Pancreas (tissue), 10 donors: ENCODE results near the gene ZNF644. TPM values are rescaled to one million over a fixed set of nuclear protein-coding genes. Genes with fewer than 3 reads are reported as not detected.
"Not testable (repeated sequence)": the region's sequence is repeated elsewhere in the genome, so short reads cannot be mapped to it uniquely, and the experiment has no call there.

ENCODE experiments used
- ATAC-seq, 4 donors: fragments of 200-7000 bp; cut with Tn5 transposase; one replicate each; pipeline versions ENCODE4 v1.8.0 to v1.9.1; 2020; ENCODE audit warnings: mild to moderate bottlenecking in 4 of 4, moderate library complexity in 4 of 4
- DNase-seq, 6 donors: peaks; one replicate each; pipeline ENCODE4 v3.0.0-alpha.2; 2020
- FAIRE-seq: peaks from 2 replicates; lab custom pipeline; 2012; peaks lifted over from hg19 to GRCh38; lab: Jason Lieb, UNC
- H3K27ac ChIP-seq, 4 donors: fragments of 200-600 bp; sonication (generic); 1 replicate in 3 of 4; 2 replicates in 1 of 4; pipeline versions ENCODE4 v1.5.0 to v1.8.0; 2020
- H3K27me3 ChIP-seq, 4 donors: fragments of 200-600 bp; one replicate each; pipeline ENCODE4 v1.8.0; 2021
- H3K36me3 ChIP-seq, 3 donors: fragments of 200-600 bp; sonication (generic) in 1 of 3; one replicate each; pipeline versions ENCODE4 v1.5.0 to v1.8.0; 2020 to 2021
- H3K4me1 ChIP-seq, 3 donors: fragments of 200-600 bp; one replicate each; pipeline ENCODE4 v1.8.0; 2021
- H3K4me3 ChIP-seq, 4 donors: fragments of 200-600 bp; sonication (generic) in 2 of 4; one replicate each; pipeline versions ENCODE4 v1.5.0 to v1.8.0; 2020 to 2021
- H3K9me3 ChIP-seq, 4 donors: fragments of 200-600 bp; one replicate each; pipeline ENCODE4 v1.8.0; 2021
- CTCF ChIP-seq, 4 donors: fragments of 200-600 bp; sonication (generic) in 3 of 4; IDR thresholded peaks; one replicate each; pipeline versions ENCODE4 v1.5.0 to v1.8.0; 2021; ENCODE audit warnings: antibody characterized with exemption in 4 of 4
- WGBS, 2 donors: extraction: QIAGEN DNeasy Blood & Tissue Kit; methylation state at CpG; one replicate each; pipeline ENCODE4 v1.1.7; 2013; 5-methylcytosine and 5-hydroxymethylcytosine counted together
- intact Hi-C, 3 donors: fragments of 100-400 bp; cut with DNase I; formaldehyde crosslinking; loops; one replicate each; pipeline versions ENCODE4 v1.11.1 to v1.14.2; 2022
- polyA plus RNA-seq, 2 donors: library from polyadenylated mRNA; stranded (reverse); fragments of 200-250 nt; gene quantifications; one replicate each; pipeline ENCODE4 v1.2.3, GENCODE V29; 2013
- total RNA-seq, 6 donors: library from RNA; stranded (reverse); fragmentation: NEBNext Ultra II Directional in 4 of 6; extraction: Animal tissue kit (Norgen Biotek cat#: 25700) in 4 of 6; gene quantifications; one replicate each; pipeline versions ENCODE4 v1.2.1 to v1.2.4, GENCODE V29; 2021 to 2023
- donor health status: healthy with polysubstance abuse.
- donor health status: DM: no; HTN: no; CAD: no; lungs with moderate emphysema.
- donor health status: DM: no; HTN: no; CAD: no.
- donor health status: control.
- donor health status: control.
- donor health status: Bipolar disorder and iron deficiency.
- donor health status: DM: yes; HTN: yes; CAD: no.
- donor health status: DM: no; HTN: no; CAD: no.
- donor health status: DM: no; HTN: no; CAD: no.
- donor health status: DM: yes; HTN: yes; CAD: no.

Gene ZNF644
- total and polyA plus RNA-seq, 8 donors: 10.0 to 33.6 (median 21.8) TPM

DNA sequence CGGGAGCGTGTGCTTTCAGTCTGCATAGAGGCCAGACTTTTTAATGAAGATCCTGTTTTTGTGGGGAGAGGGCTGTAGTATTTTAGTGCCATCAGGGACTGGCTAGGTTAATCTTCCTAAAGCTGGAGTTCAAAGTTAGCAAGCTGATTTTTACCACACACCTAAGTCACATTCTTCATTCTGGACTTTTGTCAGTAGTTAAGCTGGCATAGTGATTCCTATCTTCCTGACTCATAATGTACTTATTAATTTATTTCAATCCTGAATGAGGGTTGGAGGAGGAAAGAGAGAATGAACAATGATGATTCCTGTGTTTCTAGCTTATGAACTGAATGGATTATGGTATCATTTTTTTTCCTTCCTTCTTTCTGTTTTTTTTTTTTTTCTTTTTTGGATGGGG is 24.9 kb upstream of the ZNF644 start:
- ATAC-seq (no peak), DNase-seq (no peak), FAIRE-seq (no peak)
- 70 to 73% methylated on average over 2 of the region's 2 CpGs for WGBS, 2 donors
- Histone ChIP-seq H3K27ac (no peak overlapping the region), H3K9me3 (no peaks in the 10 kb centered on the region), H3K4me3 (no peak overlapping the region), H3K36me3 (no peaks in the 10 kb centered on the region), H3K4me1 (no peaks in the 10 kb centered on the region), H3K27me3 (no peaks in the 10 kb centered on the region)
- no peak for TF ChIP-seq CTCF (IDR thresholded peaks at IDR 0.05)
- intact Hi-C loops: no loop called here

- Histone ChIP-seq H3K27ac (no peak overlapping the region), H3K27me3 (no peaks in the 10 kb centered on the region), H3K4me1 (no peaks in the 10 kb centered on the region), H3K4me3 (no peak overlapping the region), H3K9me3 (no peaks in the 10 kb centered on the region), H3K36me3 (no peaks in the 10 kb centered on the region)
- ATAC-seq: no peak
- intact Hi-C loops: no loop called here
- no peak for FAIRE-seq
- 87 to 90% methylated on average over 1 of the region's 1 CpG for WGBS, 2 donors
- DNase-seq: no peak
- TF ChIP-seq CTCF (IDR thresholded peaks at IDR 0.05): no peak
Measured at GRCh38 chr1:91045284-91045683, 23.4 kb upstream of the ZNF644 start.

DNA sequence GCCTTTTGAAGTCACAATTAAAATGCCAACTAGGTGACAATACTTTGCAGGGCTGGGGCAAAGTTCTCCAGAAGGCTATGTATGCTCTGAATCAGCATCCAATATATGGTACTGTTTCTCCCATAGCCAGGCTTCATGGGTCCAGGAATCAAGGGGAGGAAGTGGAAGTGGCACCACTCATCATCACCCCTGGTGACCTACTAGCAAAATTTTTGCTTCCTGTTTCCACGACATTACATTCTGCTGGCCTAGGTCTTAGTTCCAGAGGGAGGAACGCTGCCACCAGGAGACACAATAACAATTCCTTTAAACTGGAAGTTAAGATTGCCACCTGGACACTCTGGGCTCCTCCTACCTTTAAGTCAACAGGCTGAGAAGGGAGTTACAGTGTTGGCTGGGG is 22.9 kb upstream of the ZNF644 start:
- H3K27me3 ChIP-seq, intact Hi-C loops, H3K4me3 ChIP-seq, FAIRE-seq, H3K27ac ChIP-seq, ATAC-seq, H3K36me3 ChIP-seq, H3K4me1 ChIP-seq, DNase-seq, H3K9me3 ChIP-seq: not testable (repeated sequence)
- WGBS, 2 donors: 52 to 68% methylated on average over 2 of the region's 2 CpGs

- H3K4me3 ChIP-seq, FAIRE-seq, H3K4me1 ChIP-seq, ATAC-seq, H3K9me3 ChIP-seq, H3K27me3 ChIP-seq, H3K36me3 ChIP-seq, DNase-seq, H3K27ac ChIP-seq, intact Hi-C loops: not testable (repeated sequence)
- WGBS, 2 donors: 67 to 74% methylated on average over 2 of the region's 2 CpGs
Measured at GRCh38 chr1:91042372-91042771, 20.5 kb upstream of the ZNF644 start.

DNA sequence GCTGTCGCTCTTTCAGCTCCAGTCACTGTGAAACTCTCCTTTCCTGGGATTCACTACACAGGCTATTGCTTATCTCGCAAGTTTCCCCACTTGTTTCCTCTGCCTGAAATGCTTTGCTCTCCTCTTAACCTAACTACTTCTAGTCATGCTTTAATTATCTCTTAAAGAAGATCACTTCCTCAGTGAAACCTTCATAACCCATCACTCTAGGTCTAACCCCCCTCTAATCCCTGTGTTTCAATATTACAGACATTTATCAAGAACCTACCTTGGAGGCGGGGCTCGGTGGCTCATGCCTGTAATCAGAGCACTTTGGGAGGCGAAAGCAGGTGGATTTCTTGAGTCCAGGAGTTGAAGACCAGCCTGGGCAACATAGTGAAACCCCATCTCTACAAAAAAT is 16.7 kb upstream of the ZNF644 start:
- no peak overlapping the region for H3K4me3 ChIP-seq
- FAIRE-seq (no peak), DNase-seq (no peak), ATAC-seq (no peak)
- intact Hi-C loops: no loop called here
- peaks cover 4 to 9% (median 5%) of the 10 kb centered on the region in 3 donors for H3K4me1 ChIP-seq
- no peak for TF ChIP-seq CTCF (IDR thresholded peaks at IDR 0.05)
- 96 to 97% methylated on average over 5 of the region's 5 CpGs for WGBS, 2 donors
- no peak overlapping the region for H3K27ac ChIP-seq
- no peaks in the 10 kb centered on the region for H3K36me3 ChIP-seq
- H3K27me3 ChIP-seq: no peaks in the 10 kb centered on the region
- no peaks in the 10 kb centered on the region for H3K9me3 ChIP-seq

- FAIRE-seq (peak; percentile 23), DNase-seq (no peak)
- TF ChIP-seq CTCF (IDR thresholded peaks at IDR 0.05): no peak
Measured at GRCh38 chr1:91036894-91037829, 15.3 kb upstream of the ZNF644 start.

More at GRCh38 chr1:91036894-91037829, 15.3 kb upstream of the ZNF644 start:
- H3K27me3 ChIP-seq: no peaks in the 10 kb centered on the region
- H3K9me3 ChIP-seq: no peaks in the 10 kb centered on the region
- intact Hi-C loops: no loop called here
- ATAC-seq: peak; percentile 77 to 92 (median 90)
- 49 to 54% methylated on average over 4 of the region's 4 CpGs for WGBS, 2 donors
- H3K27ac ChIP-seq: no peak overlapping the region
- H3K4me3 ChIP-seq: no peak overlapping the region
- H3K4me1 ChIP-seq: peaks cover 4 to 9% (median 5%) of the 10 kb centered on the region in 3 donors
- no peaks in the 10 kb centered on the region for H3K36me3 ChIP-seq
